ENCODE measurements around the gene LRRFIP1.

Gene LRRFIP1

GRCh38 chr2:237650455-237650850 is 23.1 kb downstream of the LRRFIP1 start:
- no peak for TF ChIP-seq CTCF (IDR thresholded peaks at IDR 0.05; ENCODE audit: insufficient read depth, low read length, poor library complexity, severe bottlenecking)
- no peaks in the 10 kb centered on the region; the same call in 1 of the 2 replicates for H3K27me3 ChIP-seq (replicated peaks; ENCODE audit: control insufficient read depth, insufficient read depth, low read length)
- DNase-seq (ENCODE audit: extremely low read depth, insufficient read length), result no peak
- H3K4me3 ChIP-seq (replicated peaks; ENCODE audit: low read depth, low read length), result no peak overlapping the region
- H3K36me3 ChIP-seq (ENCODE audit: control insufficient read depth, insufficient read depth, low read length), result no peaks in the 10 kb centered on the region

- no peaks in the 10 kb centered on the region for H3K36me3 ChIP-seq (ENCODE audit: control insufficient read depth, insufficient read depth, low read length)
- no peaks in the 10 kb centered on the region; the same call in 1 of the 2 replicates for H3K27me3 ChIP-seq (replicated peaks; ENCODE audit: control insufficient read depth, insufficient read depth, low read length)
- no peak for DNase-seq (ENCODE audit: extremely low read depth, insufficient read length)
- H3K4me3 ChIP-seq (replicated peaks; ENCODE audit: low read depth, low read length), result no peak overlapping the region
- no peak for TF ChIP-seq CTCF (IDR thresholded peaks at IDR 0.05; ENCODE audit: insufficient read depth, low read length, poor library complexity, severe bottlenecking)
Measured at GRCh38 chr2:237651761-237652160, 24.4 kb downstream of the LRRFIP1 start.

- DNase-seq (ENCODE audit: extremely low read depth, insufficient read length), result no peak
- H3K36me3 ChIP-seq (ENCODE audit: control insufficient read depth, insufficient read depth, low read length), result no peaks in the 10 kb centered on the region
- TF ChIP-seq CTCF (IDR thresholded peaks at IDR 0.05; ENCODE audit: insufficient read depth, low read length, poor library complexity, severe bottlenecking), result no peak
Measured at GRCh38 chr2:237652181-237652580, 24.8 kb downstream of the LRRFIP1 start.

GRCh38 chr2:237652854-237653253 is 25.5 kb downstream of the LRRFIP1 start:
- Histone ChIP-seq H3K27me3 (replicated peaks; ENCODE audit: control insufficient read depth, insufficient read depth, low read length) (no peaks in the 10 kb centered on the region; the same call in 1 of the 2 replicates), H3K36me3 (ENCODE audit: control insufficient read depth, insufficient read depth, low read length) (no peaks in the 10 kb centered on the region), H3K4me3 (replicated peaks; ENCODE audit: low read depth, low read length) (no peak overlapping the region)
- no peak for DNase-seq (ENCODE audit: extremely low read depth, insufficient read length)
- TF ChIP-seq CTCF (IDR thresholded peaks at IDR 0.05; ENCODE audit: insufficient read depth, low read length, poor library complexity, severe bottlenecking), result no peak

More at GRCh38 chr2:237652181-237652580, 24.8 kb downstream of the LRRFIP1 start:
- no peak overlapping the region for H3K4me3 ChIP-seq (replicated peaks; ENCODE audit: low read depth, low read length)
- H3K27me3 ChIP-seq (replicated peaks; ENCODE audit: control insufficient read depth, insufficient read depth, low read length), result no peaks in the 10 kb centered on the region; the same call in 1 of the 2 replicates

GRCh38 chr2:237653776-237654558 is 26.6 kb downstream of the LRRFIP1 start:
- Histone ChIP-seq H3K4me3 (replicated peaks; ENCODE audit: low read depth, low read length) (no peak overlapping the region), H3K36me3 (ENCODE audit: control insufficient read depth, insufficient read depth, low read length) (no peaks in the 10 kb centered on the region), H3K27me3 (replicated peaks; ENCODE audit: control insufficient read depth, insufficient read depth, low read length) (no peaks in the 10 kb centered on the region; the same call in 1 of the 2 replicates)
- TF ChIP-seq CTCF (IDR thresholded peaks at IDR 0.05; ENCODE audit: insufficient read depth, low read length, poor library complexity, severe bottlenecking), result no peak
- DNase-seq (ENCODE audit: extremely low read depth, insufficient read length), result no peak
